Esophagus squamous epithelium (tissue), 4 donors: ENCODE measurements around the gene LIN7B.

Experiments used
- CTCF ChIP-seq, 6 experiments: fragments of 450-650 bp in 4 of 6; fragments of 200-600 bp in 2 of 6; sonication (generic) in 2 of 6; IDR thresholded peaks; one replicate each; pipeline ENCODE4 v1.5.1; 2016 to 2019; ENCODE audit warnings: antibody characterized with exemption in 6 of 6, mild to moderate bottlenecking in 4 of 6, moderate library complexity in 4 of 6
- POLR2A ChIP-seq, 4 donors: fragments of 450-650 bp; IDR thresholded peaks; one replicate each; pipeline ENCODE4 v1.6.1; 2017; ENCODE audit warnings: antibody characterized with exemption in 4 of 4, mild to moderate bottlenecking in 4 of 4, moderate library complexity in 3 of 4

GRCh38 chr19:49165111-49165750 is 51.1 kb downstream of the LIN7B start:
- TF ChIP-seq CTCF (IDR thresholded peaks at IDR 0.05) (no peak), POLR2A (IDR thresholded peaks at IDR 0.05) (no peak)
